ENCODE measurements around the gene BPIFB1. TPM values are rescaled to one million over a fixed set of nuclear protein-coding genes. Genes with fewer than 3 reads are reported as not detected.

Gene BPIFB1
- total and polyA plus RNA-seq, 2 of the 13 experiments (the other 11 are each of a cell fraction or from before 2014, with no cell fraction given), result 0.82 to 4.4 TPM

DNA sequence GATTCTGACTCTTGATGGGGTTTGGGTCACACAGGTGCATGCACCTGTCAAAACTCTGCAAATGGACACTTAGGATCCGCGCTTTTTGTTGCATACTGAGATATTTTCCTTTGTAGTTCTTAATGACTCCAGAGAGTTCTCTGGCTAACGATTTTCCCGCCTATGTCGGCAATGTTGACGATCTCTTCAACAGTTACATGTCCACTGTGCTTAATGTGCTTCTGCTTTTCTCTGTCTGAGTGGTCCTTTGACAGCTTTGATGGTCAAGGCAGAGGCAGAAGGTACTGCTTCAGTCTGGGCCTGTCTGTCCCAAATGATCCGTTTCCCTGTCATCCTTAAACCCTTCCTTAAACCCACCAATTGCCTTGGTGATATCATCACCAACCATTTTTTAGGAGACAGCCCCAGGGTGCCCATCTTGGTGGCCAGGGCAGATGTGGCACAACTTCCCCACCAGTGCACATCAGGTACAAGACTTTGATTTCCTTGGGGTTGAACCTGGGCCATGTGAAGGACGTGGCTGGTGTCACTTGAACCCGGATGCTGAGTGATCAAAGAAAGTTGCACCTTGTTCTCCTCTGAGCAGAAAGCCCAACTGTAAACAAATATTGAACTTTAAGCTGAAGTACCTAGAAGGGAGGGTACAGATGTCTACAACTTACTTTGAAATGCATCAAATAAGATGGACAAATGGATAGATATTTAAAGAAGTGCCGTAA is 10.7 kb upstream of the BPIFB1 start (continued):
- TF ChIP-seq, protein P1, sequence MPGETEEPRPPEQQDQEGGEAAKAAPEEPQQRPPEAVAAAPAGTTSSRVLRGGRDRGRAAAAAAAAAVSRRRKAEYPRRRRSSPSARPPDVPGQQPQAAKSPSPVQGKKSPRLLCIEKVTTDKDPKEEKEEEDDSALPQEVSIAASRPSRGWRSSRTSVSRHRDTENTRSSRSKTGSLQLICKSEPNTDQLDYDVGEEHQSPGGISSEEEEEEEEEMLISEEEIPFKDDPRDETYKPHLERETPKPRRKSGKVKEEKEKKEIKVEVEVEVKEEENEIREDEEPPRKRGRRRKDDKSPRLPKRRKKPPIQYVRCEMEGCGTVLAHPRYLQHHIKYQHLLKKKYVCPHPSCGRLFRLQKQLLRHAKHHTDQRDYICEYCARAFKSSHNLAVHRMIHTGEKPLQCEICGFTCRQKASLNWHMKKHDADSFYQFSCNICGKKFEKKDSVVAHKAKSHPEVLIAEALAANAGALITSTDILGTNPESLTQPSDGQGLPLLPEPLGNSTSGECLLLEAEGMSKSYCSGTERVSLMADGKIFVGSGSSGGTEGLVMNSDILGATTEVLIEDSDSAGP (CRISPR knock-in tag; IDR thresholded peaks at IDR 0.05; ENCODE audit: borderline replicate concordance), result no peak
- TF ChIP-seq, protein P2, sequence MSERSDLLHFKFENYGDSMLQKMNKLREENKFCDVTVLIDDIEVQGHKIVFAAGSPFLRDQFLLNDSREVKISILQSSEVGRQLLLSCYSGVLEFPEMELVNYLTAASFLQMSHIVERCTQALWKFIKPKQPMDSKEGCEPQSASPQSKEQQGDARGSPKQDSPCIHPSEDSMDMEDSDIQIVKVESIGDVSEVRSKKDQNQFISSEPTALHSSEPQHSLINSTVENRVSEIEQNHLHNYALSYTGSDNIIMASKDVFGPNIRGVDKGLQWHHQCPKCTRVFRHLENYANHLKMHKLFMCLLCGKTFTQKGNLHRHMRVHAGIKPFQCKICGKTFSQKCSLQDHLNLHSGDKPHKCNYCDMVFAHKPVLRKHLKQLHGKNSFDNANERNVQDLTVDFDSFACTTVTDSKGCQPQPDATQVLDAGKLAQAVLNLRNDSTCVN (CRISPR knock-in tag; IDR thresholded peaks at IDR 0.05; ENCODE audit: borderline replicate concordance), result no peak; the same call in 1 of the 2 replicates
- no peak for TF ChIP-seq IKZF4 (CRISPR knock-in tag; IDR thresholded peaks at IDR 0.05; ENCODE audit: borderline replicate concordance, low read depth, not compliant biosample characterization)
- no peak for TF ChIP-seq ZNF678 (CRISPR knock-in tag; IDR thresholded peaks at IDR 0.05)
- no peak for TF ChIP-seq ZNF17 (CRISPR knock-in tag; IDR thresholded peaks at IDR 0.05)
- TF ChIP-seq PHF8 (CRISPR knock-in tag; IDR thresholded peaks at IDR 0.05), result no peak
- TF ChIP-seq KLF15 (CRISPR knock-in tag; IDR thresholded peaks at IDR 0.05; ENCODE audit: borderline replicate concordance), result no peak
- peak; percentile 19; the same call in 1 of the 2 replicates for TF ChIP-seq MIER3 (CRISPR knock-in tag; IDR thresholded peaks at IDR 0.05; ENCODE audit: borderline replicate concordance)
- TF ChIP-seq, protein P3, sequence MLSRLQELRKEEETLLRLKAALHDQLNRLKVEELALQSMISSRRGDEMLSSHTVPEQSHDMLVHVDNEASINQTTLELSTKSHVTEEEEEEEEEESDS (CRISPR knock-in tag; IDR thresholded peaks at IDR 0.05; ENCODE audit: borderline replicate concordance), result no peak
- TF ChIP-seq, protein P4, sequence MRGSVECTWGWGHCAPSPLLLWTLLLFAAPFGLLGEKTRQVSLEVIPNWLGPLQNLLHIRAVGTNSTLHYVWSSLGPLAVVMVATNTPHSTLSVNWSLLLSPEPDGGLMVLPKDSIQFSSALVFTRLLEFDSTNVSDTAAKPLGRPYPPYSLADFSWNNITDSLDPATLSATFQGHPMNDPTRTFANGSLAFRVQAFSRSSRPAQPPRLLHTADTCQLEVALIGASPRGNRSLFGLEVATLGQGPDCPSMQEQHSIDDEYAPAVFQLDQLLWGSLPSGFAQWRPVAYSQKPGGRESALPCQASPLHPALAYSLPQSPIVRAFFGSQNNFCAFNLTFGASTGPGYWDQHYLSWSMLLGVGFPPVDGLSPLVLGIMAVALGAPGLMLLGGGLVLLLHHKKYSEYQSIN (CRISPR knock-in tag; IDR thresholded peaks at IDR 0.05; ENCODE audit: borderline replicate concordance), result no peak
- TF ChIP-seq TMF1 (CRISPR knock-in tag; IDR thresholded peaks at IDR 0.05; ENCODE audit: low read depth), result no peak
- TF ChIP-seq CREM (IDR thresholded peaks at IDR 0.05), result peak; percentile 51; the same call in 1 of the 2 replicates
- no peak for TF ChIP-seq CREM (CRISPR knock-in tag; IDR thresholded peaks at IDR 0.05)
- TF ChIP-seq, protein P5, sequence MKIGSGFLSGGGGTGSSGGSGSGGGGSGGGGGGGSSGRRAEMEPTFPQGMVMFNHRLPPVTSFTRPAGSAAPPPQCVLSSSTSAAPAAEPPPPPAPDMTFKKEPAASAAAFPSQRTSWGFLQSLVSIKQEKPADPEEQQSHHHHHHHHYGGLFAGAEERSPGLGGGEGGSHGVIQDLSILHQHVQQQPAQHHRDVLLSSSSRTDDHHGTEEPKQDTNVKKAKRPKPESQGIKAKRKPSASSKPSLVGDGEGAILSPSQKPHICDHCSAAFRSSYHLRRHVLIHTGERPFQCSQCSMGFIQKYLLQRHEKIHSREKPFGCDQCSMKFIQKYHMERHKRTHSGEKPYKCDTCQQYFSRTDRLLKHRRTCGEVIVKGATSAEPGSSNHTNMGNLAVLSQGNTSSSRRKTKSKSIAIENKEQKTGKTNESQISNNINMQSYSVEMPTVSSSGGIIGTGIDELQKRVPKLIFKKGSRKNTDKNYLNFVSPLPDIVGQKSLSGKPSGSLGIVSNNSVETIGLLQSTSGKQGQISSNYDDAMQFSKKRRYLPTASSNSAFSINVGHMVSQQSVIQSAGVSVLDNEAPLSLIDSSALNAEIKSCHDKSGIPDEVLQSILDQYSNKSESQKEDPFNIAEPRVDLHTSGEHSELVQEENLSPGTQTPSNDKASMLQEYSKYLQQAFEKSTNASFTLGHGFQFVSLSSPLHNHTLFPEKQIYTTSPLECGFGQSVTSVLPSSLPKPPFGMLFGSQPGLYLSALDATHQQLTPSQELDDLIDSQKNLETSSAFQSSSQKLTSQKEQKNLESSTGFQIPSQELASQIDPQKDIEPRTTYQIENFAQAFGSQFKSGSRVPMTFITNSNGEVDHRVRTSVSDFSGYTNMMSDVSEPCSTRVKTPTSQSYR (CRISPR knock-in tag; IDR thresholded peaks at IDR 0.05; ENCODE audit: borderline replicate concordance), result no peak
- TF ChIP-seq GPN1 (CRISPR knock-in tag; IDR thresholded peaks at IDR 0.05; ENCODE audit: borderline replicate concordance), result no peak
- TF ChIP-seq IKZF1 (IDR thresholded peaks at IDR 0.05), result no peak

Data from HepG2 (cell line).